CD14-positive monocyte (primary cell): Measurements from ENCODE around the gene ZZZ3. TPM values are rescaled to one million over a fixed set of nuclear protein-coding genes. Genes with fewer than 3 reads are reported as not detected.

Experiments used
- DNase-seq, 3 donors: peaks; one replicate each; pipeline ENCODE4 v3.0.0-alpha.2; 2011 to 2022
- H2AFZ ChIP-seq: 2 replicates; pipeline ENCODE4 v1.6.0; 2012; ENCODE audit warnings: mild to moderate bottlenecking, low read depth, low read length, inconsistent platforms; ENCODE audit not compliant: insufficient read depth, poor library complexity, severe bottlenecking
- H3K27ac ChIP-seq, 2 donors: 1 replicate in 1 of 2; 2 replicates in 1 of 2; pipeline ENCODE4 v1.5.1; 2012 to 2013; ENCODE audit warnings: low read length in 2 of 2, control low read depth in 1 of 2, inconsistent platforms in 1 of 2, low read depth in 1 of 2, mild to moderate bottlenecking in 1 of 2
- H3K27me3 ChIP-seq, 2 donors: one replicate each; pipeline versions ENCODE4 v1.6.0 to v1.6.1; 2011 to 2013; ENCODE audit warnings: low read length in 2 of 2; ENCODE audit not compliant: control insufficient read depth in 2 of 2, insufficient read depth in 2 of 2
- H3K36me3 ChIP-seq, 2 donors: replicated peaks in 1 of 2; 1 replicate in 1 of 2; 2 replicates in 1 of 2; pipeline versions ENCODE4 v1.5.1 to v1.6.1; 2012 to 2013; ENCODE audit warnings: low read length in 2 of 2, control low read depth in 1 of 2, inconsistent platforms in 1 of 2, mild to moderate bottlenecking in 1 of 2; ENCODE audit not compliant: insufficient read depth in 2 of 2, control insufficient read depth in 1 of 2
- H3K4me1 ChIP-seq, 2 donors: 1 replicate in 1 of 2; 2 replicates in 1 of 2; pipeline versions ENCODE4 v1.5.1 to v1.6.1; 2012 to 2013; ENCODE audit warnings: low read length in 2 of 2, control low read depth in 1 of 2, inconsistent platforms in 1 of 2, mild to moderate bottlenecking in 1 of 2, moderate library complexity in 1 of 2; ENCODE audit not compliant: insufficient read depth in 2 of 2, control insufficient read depth in 1 of 2
- H3K4me2 ChIP-seq: replicated peaks from 2 replicates; pipeline ENCODE3; 2012; ENCODE audit warnings: low read length, moderate library complexity, mild to moderate bottlenecking; ENCODE audit not compliant: poor library complexity, severe bottlenecking; ENCODE audit errors: extremely low read depth
- H3K4me3 ChIP-seq, 3 experiments: fragments of 200-600 bp in 1 of 3; sonication (generic) in 1 of 3; replicated peaks in 1 of 3; 1 replicate in 2 of 3; 2 replicates in 1 of 3; pipeline ENCODE4 v1.5.1; 2011 to 2013; ENCODE audit warnings: low read length in 3 of 3, mild to moderate bottlenecking in 3 of 3, control low read depth in 2 of 3, low read depth in 2 of 3, inconsistent platforms in 1 of 3, moderate library complexity in 1 of 3
- H3K79me2 ChIP-seq: 2 replicates; pipeline ENCODE4 v1.6.0; 2012; ENCODE audit warnings: mild to moderate bottlenecking, control low read depth, inconsistent platforms, low read length, moderate library complexity; ENCODE audit not compliant: insufficient read depth
- H3K9ac ChIP-seq: 2 replicates; pipeline ENCODE4 v1.6.0; 2017; ENCODE audit warnings: low read length, mild to moderate bottlenecking; ENCODE audit not compliant: insufficient read depth, poor library complexity, severe bottlenecking
- H3K9me3 ChIP-seq, 2 donors: replicated peaks in 1 of 2; 1 replicate in 1 of 2; 2 replicates in 1 of 2; pipeline versions ENCODE4 v1.5.1 to v1.6.1; 2012 to 2013; ENCODE audit warnings: low read length in 2 of 2, control low read depth in 1 of 2; ENCODE audit not compliant: control insufficient read depth in 1 of 2, insufficient read depth in 1 of 2
- H4K20me1 ChIP-seq: 2 replicates; pipeline ENCODE4 v1.6.0; 2012; ENCODE audit warnings: mild to moderate bottlenecking, low read length, control low read depth, moderate library complexity; ENCODE audit not compliant: insufficient read depth
- H3K27ac Mint-ChIP-seq, 7 donors: one replicate each; pipeline ENCODE4 v1.8.0; 2020; ENCODE audit warnings: mild to moderate bottlenecking in 7 of 7, mixed read lengths in 7 of 7, moderate library complexity in 6 of 7, inconsistent platforms in 2 of 7
- H3K27me3 Mint-ChIP-seq, 3 donors: one replicate each; pipeline ENCODE4 v1.8.0; 2021 to 2022; ENCODE audit warnings: low read depth in 3 of 3, mild to moderate bottlenecking in 3 of 3, mixed read lengths in 3 of 3, moderate library complexity in 3 of 3, inconsistent platforms in 1 of 3
- H3K36me3 Mint-ChIP-seq, 2 donors: one replicate each; pipeline ENCODE4 v1.8.0; 2020; ENCODE audit warnings: mixed read lengths in 2 of 2, inconsistent platforms in 1 of 2, mild to moderate bottlenecking in 1 of 2
- H3K4me1 Mint-ChIP-seq: one replicate; pipeline ENCODE4 v1.8.0; 2020; ENCODE audit warnings: mild to moderate bottlenecking, mixed read lengths
- H3K4me3 Mint-ChIP-seq, 2 donors: one replicate each; pipeline ENCODE4 v1.8.0; 2020; ENCODE audit warnings: mild to moderate bottlenecking in 2 of 2, mixed read lengths in 2 of 2, moderate library complexity in 1 of 2
- H3K9me3 Mint-ChIP-seq, 7 donors: one replicate each; pipeline ENCODE4 v1.8.0; 2020 to 2022; ENCODE audit warnings: mixed read lengths in 7 of 7, mild to moderate bottlenecking in 6 of 7, moderate library complexity in 6 of 7, inconsistent platforms in 2 of 7
- WGBS: methylation state at CpG from one replicate; pipeline ENCODE4 v1.1.5; 2013; ENCODE audit warnings: missing lambda C conversion rate; ENCODE audit not compliant: insufficient coverage; 5-methylcytosine and 5-hydroxymethylcytosine counted together
- intact Hi-C, 2 donors: fragments of 100-400 bp; cut with micrococcal nuclease; formaldehyde crosslinking; loops; one replicate each; pipeline versions ENCODE4 v1.15.0 to v1.15.1; 2023
- polyA plus RNA-seq, 3 donors: library from polyadenylated mRNA; depleted of rRNA in 1 of 3; unstranded in 2 of 3; stranded (reverse) in 1 of 3; fragments of 300-500 nt in 2 of 3; fragments of >200 nt in 1 of 3; fragmentation: Illumina TruSeq in 2 of 3; gene quantifications; 1 replicate in 2 of 3; 2 replicates in 1 of 3; pipeline ENCODE4 v1.2.3, GENCODE V29; 2012 to 2021
- TF ChIP-seq, protein P1 (sequence below): fragments of 200-600 bp; IDR thresholded peaks from one replicate; pipeline ENCODE4 v1.8.0; 2022; ENCODE audit warnings: antibody characterized with exemption, mild to moderate bottlenecking

ZZZ3 gene
- polyA plus RNA-seq, 3 donors = 8.1 to 12.3 (median 10.0) TPM

DNA sequence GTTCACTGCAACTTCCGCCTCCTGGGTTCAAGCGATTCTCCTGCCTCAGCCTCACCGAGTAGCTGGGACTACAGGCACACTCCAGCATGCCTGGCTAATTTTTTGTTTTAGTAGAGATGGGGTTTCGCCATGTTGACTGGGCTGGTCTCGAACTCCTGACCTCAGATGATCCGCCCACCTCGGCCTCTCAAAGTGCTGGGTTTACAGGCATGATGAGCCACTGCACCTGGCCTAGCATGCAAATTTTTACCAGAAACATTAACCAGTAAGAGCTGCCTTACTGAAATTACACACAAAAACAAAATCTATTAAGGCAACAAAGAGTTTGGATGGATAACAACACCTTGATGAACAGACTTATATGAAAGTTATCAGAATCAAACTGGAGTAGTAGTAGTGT is 12.1 kb downstream of the ZZZ3 start:
- Histone ChIP-seq H3K9me3 (no peaks in the 10 kb centered on the region), H4K20me1 (peaks cover 96% of the 10 kb centered on the region), H3K27me3 (no peaks in the 10 kb centered on the region), H3K9ac (no peak overlapping the region), H3K27ac (no peak overlapping the region), H3K79me2 (peaks cover 99% of the 10 kb centered on the region), H3K36me3 (peaks cover 0 to 2% of the 10 kb centered on the region in 2 donors), H3K4me3 (no peak overlapping the region), H3K4me1 (no peaks in the 10 kb centered on the region), H2AFZ (no peak overlapping the region), H3K4me2 (no peak overlapping the region)
- Mint-ChIP-seq H3K27ac (peak overlapping the region in 1 of 7 donors; percentile 30), H3K36me3 (peaks cover 1 to 11% of the 10 kb centered on the region in 2 donors), H3K4me3 (no peak overlapping the region), H3K9me3 (no peaks in the 10 kb centered on the region), H3K4me1 (peaks cover 4% of the 10 kb centered on the region), H3K27me3 (no peaks in the 10 kb centered on the region)
- intact Hi-C loops = no loop called here
- no peak for DNase-seq
- WGBS = 100% methylated on average over 5 of the region's 7 CpGs
- TF ChIP-seq, protein P1, sequence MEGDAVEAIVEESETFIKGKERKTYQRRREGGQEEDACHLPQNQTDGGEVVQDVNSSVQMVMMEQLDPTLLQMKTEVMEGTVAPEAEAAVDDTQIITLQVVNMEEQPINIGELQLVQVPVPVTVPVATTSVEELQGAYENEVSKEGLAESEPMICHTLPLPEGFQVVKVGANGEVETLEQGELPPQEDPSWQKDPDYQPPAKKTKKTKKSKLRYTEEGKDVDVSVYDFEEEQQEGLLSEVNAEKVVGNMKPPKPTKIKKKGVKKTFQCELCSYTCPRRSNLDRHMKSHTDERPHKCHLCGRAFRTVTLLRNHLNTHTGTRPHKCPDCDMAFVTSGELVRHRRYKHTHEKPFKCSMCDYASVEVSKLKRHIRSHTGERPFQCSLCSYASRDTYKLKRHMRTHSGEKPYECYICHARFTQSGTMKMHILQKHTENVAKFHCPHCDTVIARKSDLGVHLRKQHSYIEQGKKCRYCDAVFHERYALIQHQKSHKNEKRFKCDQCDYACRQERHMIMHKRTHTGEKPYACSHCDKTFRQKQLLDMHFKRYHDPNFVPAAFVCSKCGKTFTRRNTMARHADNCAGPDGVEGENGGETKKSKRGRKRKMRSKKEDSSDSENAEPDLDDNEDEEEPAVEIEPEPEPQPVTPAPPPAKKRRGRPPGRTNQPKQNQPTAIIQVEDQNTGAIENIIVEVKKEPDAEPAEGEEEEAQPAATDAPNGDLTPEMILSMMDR = no peak

DNA sequence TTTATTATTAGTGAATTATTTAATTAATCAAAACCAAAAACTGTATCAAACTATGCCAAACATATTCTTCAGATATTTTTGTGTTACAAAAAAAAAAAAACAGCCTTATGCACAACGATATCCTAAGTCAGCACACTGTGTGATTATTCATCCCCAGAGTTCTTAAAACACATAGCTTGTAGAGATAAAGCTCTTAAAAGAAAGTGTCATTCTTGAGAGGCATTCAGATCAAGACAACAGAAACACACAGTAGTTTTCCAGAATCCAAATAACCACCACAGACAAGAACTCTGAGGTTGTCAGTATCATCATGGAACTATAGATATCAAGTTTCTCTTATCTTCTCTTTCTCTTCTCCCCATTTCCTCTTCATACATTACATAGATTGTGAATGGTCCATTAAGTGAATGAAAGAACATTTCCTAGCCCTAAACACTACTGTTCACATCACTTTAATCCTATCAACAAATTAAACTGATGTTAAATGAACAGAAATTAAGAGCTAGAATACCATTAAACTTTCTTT is 13.5 kb downstream of the ZZZ3 start:
- intact Hi-C loops = no loop called here
- Histone ChIP-seq H3K4me2 (no peak overlapping the region), H3K36me3 (no peaks in the 10 kb centered on the region), H3K27me3 (no peaks in the 10 kb centered on the region), H3K9me3 (no peaks in the 10 kb centered on the region), H3K4me3 (no peak overlapping the region), H3K27ac (no peak overlapping the region), H3K9ac (no peak overlapping the region), H2AFZ (no peak overlapping the region), H3K79me2 (peaks cover 99% of the 10 kb centered on the region), H4K20me1 (peaks cover 96% of the 10 kb centered on the region), H3K4me1 (no peaks in the 10 kb centered on the region)
- Mint-ChIP-seq H3K4me3 (no peak overlapping the region), H3K36me3 (peaks cover 0 to under 1% of the 10 kb centered on the region in 2 donors), H3K4me1 (peaks cover 7% of the 10 kb centered on the region), H3K27ac (no peak overlapping the region), H3K9me3 (no peaks in the 10 kb centered on the region), H3K27me3 (no peaks in the 10 kb centered on the region)
- WGBS = no CpG with 5 or more reads among the region's 1 CpG
- no peak for DNase-seq
- TF ChIP-seq, protein P1 = no peak
